ENCODE measurements around the gene ILK.

The ILK gene

GRCh38 chr11:6629892-6630631 is 26.5 kb downstream of the ILK start:
- Histone ChIP-seq H3K9me3 (ENCODE audit: insufficient read depth, low read length) (no peaks in the 10 kb centered on the region), H2AFZ (ENCODE audit: low read depth, low read length) (no peak overlapping the region), H3K4me3 (ENCODE audit: low read length) (no peak overlapping the region), H3K4me2 (ENCODE audit: low read length) (no peak overlapping the region), H3K79me2 (ENCODE audit: low read length) (no peaks in the 10 kb centered on the region), H3K9ac (ENCODE audit: low read length) (no peak overlapping the region), H3K36me3 (replicated peaks; ENCODE audit: low read depth, low read length) (no peaks in the 10 kb centered on the region), H3K4me1 (ENCODE audit: low read length) (peaks cover 12% of the 10 kb centered on the region), H3K27ac (ENCODE audit: low read length) (no peak overlapping the region), H4K20me1 (ENCODE audit: insufficient read depth, low read length) (no peaks in the 10 kb centered on the region), H3K27me3 (ENCODE audit: low read depth, low read length) (no peaks in the 10 kb centered on the region)
- TF ChIP-seq CTCF (IDR thresholded peaks at IDR 0.05; ENCODE audit: low read depth, low read length) (no peak), EZH2phosphoT487 (IDR thresholded peaks at IDR 0.05; ENCODE audit: low read depth) (no peak)

- H3K27ac ChIP-seq (ENCODE audit: low read length), result no peak overlapping the region
- H3K36me3 ChIP-seq (replicated peaks; ENCODE audit: low read depth, low read length), result no peaks in the 10 kb centered on the region
- no peak overlapping the region for H3K9ac ChIP-seq (ENCODE audit: low read length)
- no peaks in the 10 kb centered on the region for H3K79me2 ChIP-seq (ENCODE audit: low read length)
- H3K9me3 ChIP-seq (ENCODE audit: insufficient read depth, low read length), result no peaks in the 10 kb centered on the region
- no peak overlapping the region for H2AFZ ChIP-seq (ENCODE audit: low read depth, low read length)
- H3K4me3 ChIP-seq (ENCODE audit: low read length), result no peak overlapping the region
- no peaks in the 10 kb centered on the region for H4K20me1 ChIP-seq (ENCODE audit: insufficient read depth, low read length)
- H3K4me1 ChIP-seq (ENCODE audit: low read length), result peaks cover 12% of the 10 kb centered on the region
- TF ChIP-seq EZH2phosphoT487 (IDR thresholded peaks at IDR 0.05; ENCODE audit: low read depth) (no peak), CTCF (IDR thresholded peaks at IDR 0.05; ENCODE audit: low read depth, low read length) (no peak)
- H3K4me2 ChIP-seq (ENCODE audit: low read length), result no peak overlapping the region
- H3K27me3 ChIP-seq (ENCODE audit: low read depth, low read length), result no peaks in the 10 kb centered on the region
Observed at GRCh38 chr11:6630632-6631291, 27.2 kb downstream of the ILK start.

GRCh38 chr11:6631361-6631890 is 27.9 kb downstream of the ILK start:
- no peak for TF ChIP-seq EZH2phosphoT487 (IDR thresholded peaks at IDR 0.05; ENCODE audit: low read depth)
- TF ChIP-seq CTCF (IDR thresholded peaks at IDR 0.05; ENCODE audit: low read depth, low read length), result no peak
- H3K9me3 ChIP-seq (ENCODE audit: insufficient read depth, low read length), result no peaks in the 10 kb centered on the region
- H2AFZ ChIP-seq (ENCODE audit: low read depth, low read length), result no peak overlapping the region
- H3K4me3 ChIP-seq (ENCODE audit: low read length), result no peak overlapping the region
- no peaks in the 10 kb centered on the region for H4K20me1 ChIP-seq (ENCODE audit: insufficient read depth, low read length)
- no peaks in the 10 kb centered on the region for H3K36me3 ChIP-seq (replicated peaks; ENCODE audit: low read depth, low read length)
- H3K4me2 ChIP-seq (ENCODE audit: low read length), result no peak overlapping the region
- H3K4me1 ChIP-seq (ENCODE audit: low read length), result peaks cover 12% of the 10 kb centered on the region
- no peaks in the 10 kb centered on the region for H3K27me3 ChIP-seq (ENCODE audit: low read depth, low read length)
- H3K27ac ChIP-seq (ENCODE audit: low read length), result no peak overlapping the region
- no peaks in the 10 kb centered on the region for H3K79me2 ChIP-seq (ENCODE audit: low read length)
- no peak overlapping the region for H3K9ac ChIP-seq (ENCODE audit: low read length)
